Suppressor macrophage treated with lipopolysaccharide for 4 hours (primary cell): ENCODE results near the gene HOXC11.

Experiments used
- DNase-seq: peaks from one replicate; pipeline ENCODE4 v3.0.0-alpha.2; 2020

HOXC11 gene

GRCh38 chr12:53944209-53944608, 28.7 kb upstream of the HOXC11 start:
- DNase-seq: no peak

- no peak for DNase-seq
Measured at GRCh38 chr12:53944907-53945847, 27.7 kb upstream of the HOXC11 start.

- DNase-seq: no peak
Measured at GRCh38 chr12:53947743-53948142, 25.2 kb upstream of the HOXC11 start.

GRCh38 chr12:53948650-53949593, 24.0 kb upstream of the HOXC11 start:
- DNase-seq: peak; percentile 9

- no peak for DNase-seq
Measured at GRCh38 chr12:53949631-53950436, 23.1 kb upstream of the HOXC11 start.

- no peak for DNase-seq
Measured at GRCh38 chr12:53950437-53950773, 22.5 kb upstream of the HOXC11 start.

- no peak for DNase-seq
Measured at GRCh38 chr12:53950789-53951576, 21.9 kb upstream of the HOXC11 start.

- no peak for DNase-seq
Measured at GRCh38 chr12:53951577-53952334, 21.2 kb upstream of the HOXC11 start.

- no peak for DNase-seq
Measured at GRCh38 chr12:53952335-53952694, 20.6 kb upstream of the HOXC11 start.

- no peak for DNase-seq
Measured at GRCh38 chr12:53952871-53953734, 19.8 kb upstream of the HOXC11 start.

- no peak for DNase-seq
Measured at GRCh38 chr12:53953831-53954693, 18.9 kb upstream of the HOXC11 start.

- no peak for DNase-seq
Measured at GRCh38 chr12:53954694-53955035, 18.3 kb upstream of the HOXC11 start, which contains the start of gene HOXC12. TSS of gene HOXC12 (plus strand) at chr12:53954903. CDS start at chr12:53954930, 27 bp downstream.

- DNase-seq: no peak
Measured at GRCh38 chr12:53955036-53955775, 17.7 kb upstream of the HOXC11 start.

- DNase-seq: no peak
Measured at GRCh38 chr12:53955776-53956250, 17.1 kb upstream of the HOXC11 start.

GRCh38 chr12:53956251-53956887, 16.6 kb upstream of the HOXC11 start:
- no peak for DNase-seq

GRCh38 chr12:53956914-53957536, 15.9 kb upstream of the HOXC11 start:
- DNase-seq: no peak

GRCh38 chr12:53958128-53958527, 14.8 kb upstream of the HOXC11 start:
- DNase-seq: no peak
